Measurements from ENCODE around the gene RIPK3.
A peak's percentile ranks its signal among the peaks of the same experiment; 100 is the strongest.
"Not testable (repeated sequence)": the region's sequence is repeated elsewhere in the genome, so short reads cannot be mapped to it uniquely, and the experiment has no call there.

Gene RIPK3

GRCh38 chr14:24329073-24329663 is 10.6 kb downstream of the RIPK3 start:
- Histone ChIP-seq H3K27me3 (replicated peaks; ENCODE audit: insufficient read depth, low read length) (no peaks in the 10 kb centered on the region), H3K9me2 (replicated peaks; ENCODE audit: insufficient read depth, low read length) (no peaks in the 10 kb centered on the region), H3K27ac (ENCODE audit: low read length) (no peak overlapping the region), H3K4me1 (ENCODE audit: low read length) (0 out of 2 replicates have a peak, but pooled peaks cover 3% of the 10 kb centered on the region), H3K79me2 (ENCODE audit: low read length) (no peaks in the 10 kb centered on the region), H3F3A (ENCODE audit: insufficient read depth, low read length) (no peaks in the 10 kb centered on the region), H3K4me2 (ENCODE audit: low read depth, low read length) (no peak overlapping the region), H2AFZ (ENCODE audit: low read length) (no peak overlapping the region), H4K20me1 (ENCODE audit: insufficient read depth, low read length) (no peaks in the 10 kb centered on the region), H3K36me3 (replicated peaks; ENCODE audit: insufficient read depth, low read length) (no peaks in the 10 kb centered on the region), H3K9me3 (replicated peaks; ENCODE audit: insufficient read depth, low read length) (no peaks in the 10 kb centered on the region), H3K4me3 (ENCODE audit: low read length) (no peak overlapping the region), H3K9ac (ENCODE audit: low read length) (no peak overlapping the region)
- no peak for DNase-seq
- TF ChIP-seq EZH2phosphoT487 (IDR thresholded peaks at IDR 0.05; ENCODE audit: low read length) (no peak), EZH2 (optimal IDR thresholded peaks at IDR 0.05; ENCODE audit: low read depth, low read length) (no peak), CTCF (IDR thresholded peaks at IDR 0.05; ENCODE audit: low read length) (no peak)

- H3K4me2 ChIP-seq (ENCODE audit: low read depth, low read length); H3K4me3 ChIP-seq (ENCODE audit: low read length); DNase-seq; H4K20me1 ChIP-seq (ENCODE audit: insufficient read depth, low read length); H3F3A ChIP-seq (ENCODE audit: insufficient read depth, low read length); H3K9me2 ChIP-seq (replicated peaks; ENCODE audit: insufficient read depth, low read length); H3K9ac ChIP-seq (ENCODE audit: low read length); H3K4me1 ChIP-seq (ENCODE audit: low read length); H3K9me3 ChIP-seq (replicated peaks; ENCODE audit: insufficient read depth, low read length); H3K36me3 ChIP-seq (replicated peaks; ENCODE audit: insufficient read depth, low read length); H2AFZ ChIP-seq (ENCODE audit: low read length); H3K27ac ChIP-seq (ENCODE audit: low read length); H3K79me2 ChIP-seq (ENCODE audit: low read length): not testable (repeated sequence)
- TF ChIP-seq CTCF (IDR thresholded peaks at IDR 0.05; ENCODE audit: low read length), result 0 out of 2 replicates have a peak, but pooled peaks have one; percentile 14
- peaks cover 11% of the 10 kb centered on the region; the same call in 1 of the 2 replicates for H3K27me3 ChIP-seq (replicated peaks; ENCODE audit: insufficient read depth, low read length)
Measured at GRCh38 chr14:24327914-24328313, 11.9 kb downstream of the RIPK3 start.

GRCh38 chr14:24327303-24327702 is 12.5 kb downstream of the RIPK3 start:
- H3K27me3 ChIP-seq (replicated peaks; ENCODE audit: insufficient read depth, low read length), result peaks cover 11% of the 10 kb centered on the region; the same call in 1 of the 2 replicates
- H3K4me2 ChIP-seq (ENCODE audit: low read depth, low read length), result no peak overlapping the region
- H3K36me3 ChIP-seq (replicated peaks; ENCODE audit: insufficient read depth, low read length), result no peaks in the 10 kb centered on the region
- TF ChIP-seq CTCF (IDR thresholded peaks at IDR 0.05; ENCODE audit: low read length) (no peak), EZH2 (optimal IDR thresholded peaks at IDR 0.05; ENCODE audit: low read depth, low read length) (no peak), EZH2phosphoT487 (IDR thresholded peaks at IDR 0.05; ENCODE audit: low read length) (no peak)
- H3K4me1 ChIP-seq (ENCODE audit: low read length), result no peaks in the 10 kb centered on the region
- no peak overlapping the region for H2AFZ ChIP-seq (ENCODE audit: low read length)
- H3K4me3 ChIP-seq (ENCODE audit: low read length), result no peak overlapping the region
- no peaks in the 10 kb centered on the region for H3K9me2 ChIP-seq (replicated peaks; ENCODE audit: insufficient read depth, low read length)
- no peak for DNase-seq
- no peak overlapping the region for H3K9ac ChIP-seq (ENCODE audit: low read length)
- H4K20me1 ChIP-seq (ENCODE audit: insufficient read depth, low read length), result no peaks in the 10 kb centered on the region
- no peaks in the 10 kb centered on the region for H3K79me2 ChIP-seq (ENCODE audit: low read length)
- no peaks in the 10 kb centered on the region for H3K9me3 ChIP-seq (replicated peaks; ENCODE audit: insufficient read depth, low read length)
- no peaks in the 10 kb centered on the region for H3F3A ChIP-seq (ENCODE audit: insufficient read depth, low read length)
- H3K27ac ChIP-seq (ENCODE audit: low read length), result no peak overlapping the region
